ENCODE measurements around the gene CRYBB2. TPM values are rescaled to one million over a fixed set of nuclear protein-coding genes. Genes with fewer than 3 reads are reported as not detected.

The CRYBB2 gene, protein sequence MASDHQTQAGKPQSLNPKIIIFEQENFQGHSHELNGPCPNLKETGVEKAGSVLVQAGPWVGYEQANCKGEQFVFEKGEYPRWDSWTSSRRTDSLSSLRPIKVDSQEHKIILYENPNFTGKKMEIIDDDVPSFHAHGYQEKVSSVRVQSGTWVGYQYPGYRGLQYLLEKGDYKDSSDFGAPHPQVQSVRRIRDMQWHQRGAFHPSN
- total RNA-seq = not detected in 2 replicates

DNA sequence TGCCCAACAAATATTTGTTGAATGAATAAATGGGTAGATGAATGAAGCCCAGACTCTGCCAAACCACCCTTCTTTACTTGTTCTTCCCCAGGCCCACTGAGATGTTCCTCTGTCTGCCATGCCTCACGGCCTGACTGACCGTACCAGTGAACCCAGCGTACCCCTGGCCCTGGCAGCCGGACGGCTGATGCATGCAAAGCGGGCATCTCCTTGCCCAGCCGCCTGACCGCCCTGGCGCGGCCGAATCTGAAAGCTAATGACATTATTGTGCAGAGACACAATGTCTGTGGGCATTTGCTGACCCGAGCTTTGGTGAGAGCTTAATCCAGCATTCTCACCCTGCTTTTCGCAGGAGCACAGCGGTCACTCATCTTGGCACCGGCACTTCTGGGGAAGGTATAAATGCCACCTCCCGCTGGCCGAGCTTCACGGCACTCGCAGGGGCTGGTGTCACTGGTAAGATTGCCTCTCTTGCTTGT is at the start of gene CRYBB2:
Gene CRYBB2, plus strand, starts transcription at position 429 of the 479 bp plus-strand sequence. CDS start 1,791 bp downstream, outside the sequence.

DNA sequence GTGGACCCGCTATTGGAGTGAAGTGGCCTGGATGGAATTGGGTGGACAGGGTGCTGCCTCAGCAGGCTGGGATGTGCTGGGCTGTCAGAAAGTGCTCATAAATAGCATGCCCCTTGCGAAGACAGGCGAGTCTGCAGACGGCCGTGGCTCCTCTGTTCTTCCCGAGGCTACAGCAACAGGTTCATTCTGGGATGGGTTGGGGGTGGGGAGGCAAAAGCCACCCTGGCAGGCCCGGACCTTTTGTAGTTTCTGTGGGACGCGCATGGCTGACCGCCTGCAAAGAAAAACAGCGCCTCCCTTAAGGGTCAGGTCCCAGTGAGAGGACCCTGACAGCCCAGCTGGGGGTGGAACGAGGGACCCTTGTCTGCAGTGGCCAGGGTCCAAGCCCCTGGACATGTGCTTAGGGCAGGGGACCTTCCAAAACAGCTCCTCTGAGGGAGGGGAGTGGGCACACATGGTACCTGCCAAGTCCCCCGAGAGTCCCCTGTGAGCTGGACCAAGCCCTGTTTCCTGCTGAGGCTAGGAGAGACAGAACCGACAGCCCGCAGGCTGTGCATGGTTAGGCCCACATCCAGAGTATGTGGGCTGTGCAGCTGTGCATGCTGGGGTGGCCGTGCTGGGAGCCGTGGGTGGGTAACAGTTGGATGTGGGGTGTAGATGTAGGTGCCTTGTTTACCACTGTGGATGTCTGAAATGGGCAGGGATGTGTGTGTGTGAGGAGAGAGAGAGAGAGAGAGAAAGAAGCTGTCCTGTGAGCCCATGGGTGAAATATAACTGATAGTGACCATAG is 19.5 kb upstream of the CRYBB2 start, which contains the start of gene CRYBB3:
Gene CRYBB3, plus strand, starts transcription at position 128 of the 790 bp plus-strand sequence. CDS start 1,539 bp downstream, outside the sequence.

Small RNA genes lying within 50 kb of the gene (small RNA-seq; reads per million reads assigned to genes)
- not detected for gene Z99916.2

Other genes starting within 250 kb of the CRYBB2 start
- gene CRYBB3, start 19.8 kb upstream of the CRYBB2 start, total RNA-seq = not detected in 2 replicates

All from hair follicle dermal papilla cell (primary cell).